Liver (tissue), 9 donors: ENCODE measurements around the gene DCBLD2. TPM values are rescaled to one million over a fixed set of nuclear protein-coding genes. Genes with fewer than 3 reads are reported as not detected.

Experiments used
- DNase-seq: peaks from one replicate; pipeline ENCODE4 v3.0.0-alpha.2; 2017; ENCODE audit warnings: low spot score
- H3K27ac ChIP-seq, 2 donors: one replicate each; pipeline ENCODE4 v1.7.0; 2013; ENCODE audit warnings: inconsistent platforms in 2 of 2, low read length in 2 of 2, control low read depth in 1 of 2, low read depth in 1 of 2, mild to moderate bottlenecking in 1 of 2
- H3K27me3 ChIP-seq, 4 donors: one replicate each; pipeline versions ENCODE4 v1.6.1 to v1.7.0; 2013; ENCODE audit warnings: low read length in 3 of 4, inconsistent platforms in 1 of 4, mild to moderate bottlenecking in 1 of 4, moderate library complexity in 1 of 4; ENCODE audit not compliant: control insufficient read depth in 4 of 4, insufficient read depth in 4 of 4
- H3K36me3 ChIP-seq, 4 donors: one replicate each; pipeline versions ENCODE4 v1.6.1 to v1.7.0; 2013; ENCODE audit warnings: low read length in 3 of 4, mild to moderate bottlenecking in 3 of 4, low read depth in 1 of 4, moderate library complexity in 1 of 4; ENCODE audit not compliant: control insufficient read depth in 4 of 4, insufficient read depth in 3 of 4
- H3K4me1 ChIP-seq, 4 donors: one replicate each; pipeline versions ENCODE4 v1.6.1 to v1.7.0; 2013; ENCODE audit warnings: low read length in 3 of 4, mild to moderate bottlenecking in 3 of 4, moderate library complexity in 1 of 4; ENCODE audit not compliant: control insufficient read depth in 4 of 4, insufficient read depth in 4 of 4
- H3K4me3 ChIP-seq, 3 donors: one replicate each; pipeline versions ENCODE4 v1.6.1 to v1.7.0; 2013; ENCODE audit warnings: low read length in 3 of 3, control low read depth in 1 of 3, low read depth in 1 of 3, mild to moderate bottlenecking in 1 of 3
- H3K9ac ChIP-seq, 2 donors: one replicate each; pipeline ENCODE4 v1.7.0; 2013; ENCODE audit warnings: low read length in 2 of 2, mild to moderate bottlenecking in 2 of 2, moderate library complexity in 2 of 2, control low read depth in 1 of 2, low read depth in 1 of 2
- H3K9me3 ChIP-seq, 4 donors: one replicate each; pipeline versions ENCODE4 v1.6.1 to v1.7.0; 2013; ENCODE audit warnings: low read length in 3 of 4; ENCODE audit not compliant: control insufficient read depth in 4 of 4
- CTCF ChIP-seq: fragments of 150-350 bp; IDR thresholded peaks from 2 replicates; pipeline ENCODE4 v1.5.1; 2017; ENCODE audit warnings: improper control_type of control experiment, low read depth, low read length; ENCODE audit not compliant: missing input control
- EGR1 ChIP-seq, 2 donors: IDR thresholded peaks; 2 replicates each; pipeline ENCODE4 v1.6.1; 2016 to 2018; ENCODE audit warnings: antibody characterized with exemption in 2 of 2, low read depth in 2 of 2
- FOXA1 ChIP-seq: IDR thresholded peaks from 2 replicates; pipeline ENCODE4 v1.6.1; 2016; ENCODE audit warnings: antibody characterized with exemption
- FOXA2 ChIP-seq: IDR thresholded peaks from 2 replicates; pipeline ENCODE4 v1.6.1; 2016; ENCODE audit warnings: antibody characterized with exemption
- GABPA ChIP-seq, 2 donors: IDR thresholded peaks in 1 of 2; conservative IDR thresholded peaks in 1 of 2; 2 replicates each; pipeline ENCODE4 v1.6.1; 2016; ENCODE audit warnings: antibody characterized with exemption in 2 of 2, mild to moderate bottlenecking in 1 of 2, moderate library complexity in 1 of 2
- HNF4A ChIP-seq, 2 donors: conservative IDR thresholded peaks; 2 replicates each; pipeline ENCODE4 v1.6.1; 2016; ENCODE audit warnings: antibody characterized with exemption in 2 of 2, mild to moderate bottlenecking in 2 of 2
- HNF4G ChIP-seq: IDR thresholded peaks from 2 replicates; pipeline ENCODE4 v1.6.1; 2016; ENCODE audit warnings: antibody characterized with exemption
- JUND ChIP-seq, 2 donors: IDR thresholded peaks; 2 replicates each; pipeline ENCODE4 v1.6.1; 2016; ENCODE audit warnings: antibody characterized with exemption in 2 of 2
- MAX ChIP-seq: IDR thresholded peaks from 2 replicates; pipeline ENCODE4 v1.6.1; 2016; ENCODE audit warnings: antibody characterized with exemption
- NR2F2 ChIP-seq: IDR thresholded peaks from 2 replicates; pipeline ENCODE4 v1.6.1; 2016; ENCODE audit warnings: antibody characterized with exemption
- RAD21 ChIP-seq, 2 donors: IDR thresholded peaks; 2 replicates each; pipeline ENCODE4 v1.6.1; 2016; ENCODE audit warnings: antibody characterized with exemption in 2 of 2, mild to moderate bottlenecking in 2 of 2
- REST ChIP-seq: IDR thresholded peaks from 2 replicates; pipeline ENCODE4 v1.6.1; 2016; ENCODE audit warnings: antibody characterized with exemption, mild to moderate bottlenecking
- RXRA ChIP-seq, 2 donors: IDR thresholded peaks; 2 replicates each; pipeline ENCODE4 v1.6.1; 2017 to 2018; ENCODE audit warnings: antibody characterized with exemption in 2 of 2, mild to moderate bottlenecking in 1 of 2
- SP1 ChIP-seq: IDR thresholded peaks from 2 replicates; pipeline ENCODE4 v1.6.1; 2018; ENCODE audit warnings: antibody characterized with exemption, mild to moderate bottlenecking
- TAF1 ChIP-seq: conservative IDR thresholded peaks from 2 replicates; pipeline ENCODE4 v1.6.1; 2016; ENCODE audit warnings: antibody characterized with exemption, mild to moderate bottlenecking
- YY1 ChIP-seq: IDR thresholded peaks from 2 replicates; pipeline ENCODE4 v1.6.1; 2016; ENCODE audit warnings: antibody characterized with exemption, mild to moderate bottlenecking
- ZBTB33 ChIP-seq: IDR thresholded peaks from 2 replicates; pipeline ENCODE4 v1.6.1; 2016; ENCODE audit warnings: antibody characterized with exemption
- WGBS: extraction: QIAGEN DNeasy Blood & Tissue Kit; methylation state at CpG from one replicate; pipeline ENCODE4 v1.1.7; 2013; 5-methylcytosine and 5-hydroxymethylcytosine counted together
- polyA plus RNA-seq, 2 donors: library from polyadenylated mRNA; stranded (reverse) in 1 of 2; unstranded in 1 of 2; fragments of 200-250 nt in 1 of 2; fragments of >200 nt in 1 of 2; fragmentation: Nextera tagmentation in 1 of 2; extraction: Ambion mirVana in 1 of 2; gene quantifications; one replicate each; pipeline versions ENCODE4 v1.2.1 to v1.2.3, GENCODE V29; 2013 to 2015
- total RNA-seq, 2 donors: library from RNA; depleted of rRNA; stranded (reverse); fragments of >200 nt; gene quantifications; one replicate each; pipeline ENCODE4 v1.2.3, GENCODE V29; 2014
- TF ChIP-seq, protein P1 (sequence below): IDR thresholded peaks from 2 replicates; pipeline ENCODE4 v1.6.1; 2016; ENCODE audit warnings: antibody characterized with exemption
- donor health status: healthy.
- donor health status: healthy.
- donor health status: healthy.
- donor health status: healthy.
- donor health status: healthy.

DCBLD2 gene
- total and polyA plus RNA-seq, 4 donors, result 4.7 to 14.7 (median 9.1) TPM

DNA sequence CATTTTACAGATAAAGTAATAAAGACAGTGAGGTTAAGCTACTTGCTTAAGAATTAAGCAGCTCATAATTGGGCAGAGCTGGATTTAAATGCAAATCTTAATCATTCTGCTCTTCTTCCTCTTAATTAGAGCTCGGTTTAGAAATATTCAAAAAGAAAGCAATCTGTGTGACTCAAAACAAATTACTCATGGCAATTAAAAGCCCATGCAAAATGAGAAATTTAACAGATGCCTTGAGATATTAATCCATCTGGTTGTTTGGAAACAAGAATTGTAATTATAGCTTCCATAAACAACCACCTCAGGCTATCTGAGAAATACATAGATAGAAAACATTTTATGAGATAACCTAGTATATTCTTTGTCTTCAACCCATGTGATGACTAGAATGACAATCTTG, 44.2 kb upstream of the DCBLD2 start:
- H3K27me3 ChIP-seq, result no peaks in the 10 kb centered on the region
- H3K27ac ChIP-seq, result no peak overlapping the region
- no peaks in the 10 kb centered on the region for H3K9me3 ChIP-seq
- no peak overlapping the region for H3K9ac ChIP-seq
- H3K4me1 ChIP-seq, result no peaks in the 10 kb centered on the region
- 67% methylated on average over 1 of the region's 1 CpG for WGBS
- H3K4me3 ChIP-seq, result no peak overlapping the region
- H3K36me3 ChIP-seq, result no peaks in the 10 kb centered on the region
- no peak for TF ChIP-seq NR2F2
- TF ChIP-seq FOXA1, result no peak
- no peak for TF ChIP-seq REST
- TF ChIP-seq FOXA2, result no peak
- TF ChIP-seq GABPA (IDR thresholded peaks at IDR 0.05 in 1 of 2, conservative IDR thresholded peaks at IDR 0.05 in 1 of 2), result no peak
- no peak for TF ChIP-seq MAX
- TF ChIP-seq JUND (IDR thresholded peaks at IDR 0.05), result no peak
- no peak for TF ChIP-seq CTCF
- TF ChIP-seq ZBTB33, result no peak
- TF ChIP-seq, protein P1, sequence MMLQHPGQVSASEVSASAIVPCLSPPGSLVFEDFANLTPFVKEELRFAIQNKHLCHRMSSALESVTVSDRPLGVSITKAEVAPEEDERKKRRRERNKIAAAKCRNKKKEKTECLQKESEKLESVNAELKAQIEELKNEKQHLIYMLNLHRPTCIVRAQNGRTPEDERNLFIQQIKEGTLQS, result no peak
- no peak for TF ChIP-seq TAF1
- no peak for TF ChIP-seq RAD21 (IDR thresholded peaks at IDR 0.05)
- TF ChIP-seq EGR1 (IDR thresholded peaks at IDR 0.05; ENCODE audit: low read depth in 2 of 2), result no peak
- TF ChIP-seq HNF4G, result no peak
- TF ChIP-seq RXRA (IDR thresholded peaks at IDR 0.05), result no peak
- no peak for TF ChIP-seq YY1
- no peak for TF ChIP-seq HNF4A (conservative IDR thresholded peaks at IDR 0.05)
- TF ChIP-seq SP1, result no peak
- DNase-seq, result no peak
